ACC112 (cell line): Measurements from ENCODE around the gene TSPEAR.

ENCODE experiments used
- H2AFZ ChIP-seq: fragments of 200-600 bp; sonication (generic); one replicate; pipeline ENCODE4 v1.6.0; 2017; ENCODE audit warnings: antibody characterized with exemption, low read length; ENCODE audit not compliant: unreplicated experiment
- H3K27ac ChIP-seq: fragments of 200-600 bp; sonication (generic); 2 replicates; pipeline ENCODE4 v1.5.1; 2014; ENCODE audit warnings: low read depth, mild to moderate bottlenecking, antibody characterized with exemption, low read length, moderate library complexity
- H3K27me3 ChIP-seq: fragments of 200-600 bp; sonication (generic); 2 replicates; pipeline ENCODE4 v1.6.1; 2014; ENCODE audit warnings: mild to moderate bottlenecking, antibody characterized with exemption, low read length, moderate library complexity, mixed read lengths; ENCODE audit not compliant: insufficient read depth
- H3K36me3 ChIP-seq: fragments of 200-600 bp; sonication (generic); 2 replicates; pipeline ENCODE4 v1.6.1; 2016; ENCODE audit warnings: mild to moderate bottlenecking, antibody characterized with exemption, low read length, moderate library complexity, mixed read lengths; ENCODE audit not compliant: insufficient read depth
- H3K4me1 ChIP-seq: fragments of 200-600 bp; sonication (generic); one replicate; pipeline ENCODE4 v1.6.1; 2016; ENCODE audit warnings: low read length, mixed read lengths; ENCODE audit not compliant: insufficient read depth, unreplicated experiment, control insufficient read depth
- H3K4me3 ChIP-seq: fragments of 200-600 bp; sonication (generic); 2 replicates; pipeline ENCODE4 v1.5.1; 2014; ENCODE audit warnings: mild to moderate bottlenecking, low read depth, low read length
- H3K79me2 ChIP-seq: fragments of 200-600 bp; sonication (generic); one replicate; pipeline ENCODE4 v1.6.0; 2016; ENCODE audit warnings: low read length; ENCODE audit not compliant: control insufficient read depth, unreplicated experiment, insufficient read depth

Gene TSPEAR

GRCh38 chr21:44462834-44463200 is 248.6 kb downstream of the TSPEAR start:
- Histone ChIP-seq H3K79me2 (no peaks in the 10 kb centered on the region), H3K4me3 (no peak overlapping the region), H3K27me3 (no peaks in the 10 kb centered on the region), H2AFZ (no peak overlapping the region), H3K27ac (no peak overlapping the region), H3K36me3 (no peaks in the 10 kb centered on the region), H3K4me1 (no peaks in the 10 kb centered on the region)

- Histone ChIP-seq H3K4me1 (no peaks in the 10 kb centered on the region), H3K27me3 (no peaks in the 10 kb centered on the region), H3K27ac (no peak overlapping the region), H2AFZ (no peak overlapping the region), H3K79me2 (no peaks in the 10 kb centered on the region), H3K4me3 (no peak overlapping the region), H3K36me3 (no peaks in the 10 kb centered on the region)
Observed at GRCh38 chr21:44462086-44462833, 249.1 kb downstream of the TSPEAR start.

- no peaks in the 10 kb centered on the region for H3K27me3 ChIP-seq
- no peaks in the 10 kb centered on the region for H3K79me2 ChIP-seq
- no peak overlapping the region for H3K27ac ChIP-seq
- H3K36me3 ChIP-seq, result no peaks in the 10 kb centered on the region
- H2AFZ ChIP-seq, result no peak overlapping the region
- H3K4me1 ChIP-seq, result no peaks in the 10 kb centered on the region
- no peak overlapping the region for H3K4me3 ChIP-seq
Observed at GRCh38 chr21:44461464-44462001, 249.8 kb downstream of the TSPEAR start.

DNA sequence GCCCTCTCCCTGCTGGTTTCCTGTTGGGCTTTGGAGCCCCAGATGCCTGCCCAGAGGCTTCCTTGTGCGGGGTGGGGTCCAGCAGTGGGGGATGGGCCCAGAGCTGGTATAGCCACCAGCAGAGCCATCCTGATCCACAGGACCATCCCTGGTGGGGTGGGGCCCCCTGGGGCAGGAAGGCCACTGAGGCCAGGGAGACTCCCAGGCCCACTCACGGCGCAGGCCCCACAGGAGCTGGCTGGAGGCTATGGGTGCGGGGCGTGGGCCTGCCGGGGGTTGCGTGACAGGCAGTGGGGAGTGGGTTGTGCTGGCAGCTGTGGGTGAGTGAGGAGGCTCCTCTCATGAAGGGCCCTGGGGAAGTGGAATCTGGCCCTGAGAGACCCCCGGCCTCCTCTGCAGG is 250.4 kb downstream of the TSPEAR start:
- H2AFZ ChIP-seq, result no peak overlapping the region
- H3K4me1 ChIP-seq, result no peaks in the 10 kb centered on the region
- no peak overlapping the region for H3K27ac ChIP-seq
- no peak overlapping the region for H3K4me3 ChIP-seq
- peaks cover 2% of the 10 kb centered on the region; the same call in 1 of the 2 replicates for H3K27me3 ChIP-seq
- no peaks in the 10 kb centered on the region for H3K36me3 ChIP-seq
- H3K79me2 ChIP-seq, result no peaks in the 10 kb centered on the region

DNA sequence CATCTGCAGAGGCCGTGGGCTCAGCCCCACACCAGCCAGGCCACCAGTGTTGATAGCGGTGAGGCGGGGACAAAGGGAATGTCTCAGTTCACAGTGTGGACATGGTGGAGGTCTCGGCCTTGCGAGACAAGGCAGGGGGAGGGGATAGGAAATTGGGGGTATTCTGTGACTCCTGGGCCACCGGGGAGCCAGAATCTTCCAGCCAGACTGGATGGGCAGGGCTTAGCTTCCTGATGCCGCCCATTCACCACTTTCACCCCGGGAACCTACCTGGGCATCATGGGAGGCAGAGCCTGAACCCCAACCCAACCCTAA is 251.0 kb downstream of the TSPEAR start:
- Histone ChIP-seq H3K79me2 (no peaks in the 10 kb centered on the region), H2AFZ (no peak overlapping the region), H3K27ac (no peak overlapping the region), H3K27me3 (peaks cover 5% of the 10 kb centered on the region; the same call in 1 of the 2 replicates), H3K4me3 (no peak overlapping the region), H3K4me1 (no peaks in the 10 kb centered on the region), H3K36me3 (no peaks in the 10 kb centered on the region)

- Histone ChIP-seq H2AFZ (no peak overlapping the region), H3K4me3 (no peak overlapping the region), H3K27ac (no peak overlapping the region), H3K79me2 (no peaks in the 10 kb centered on the region), H3K27me3 (peaks cover 5% of the 10 kb centered on the region; the same call in 1 of the 2 replicates), H3K4me1 (no peaks in the 10 kb centered on the region), H3K36me3 (no peaks in the 10 kb centered on the region)
Observed at GRCh38 chr21:44459712-44460440, 251.5 kb downstream of the TSPEAR start.

GRCh38 chr21:44458971-44459711 is 252.2 kb downstream of the TSPEAR start:
- no peak overlapping the region for H3K4me3 ChIP-seq
- H3K79me2 ChIP-seq, result no peaks in the 10 kb centered on the region
- H3K27ac ChIP-seq, result no peak overlapping the region
- no peaks in the 10 kb centered on the region for H3K4me1 ChIP-seq
- peaks cover 12% of the 10 kb centered on the region for H3K27me3 ChIP-seq
- no peak overlapping the region for H2AFZ ChIP-seq
- no peaks in the 10 kb centered on the region for H3K36me3 ChIP-seq

- H3K27ac ChIP-seq, result no peak overlapping the region
- H3K4me3 ChIP-seq, result no peak overlapping the region
- no peak overlapping the region for H2AFZ ChIP-seq
- H3K36me3 ChIP-seq, result no peaks in the 10 kb centered on the region
- no peaks in the 10 kb centered on the region for H3K79me2 ChIP-seq
- no peaks in the 10 kb centered on the region for H3K4me1 ChIP-seq
- peaks cover 19% of the 10 kb centered on the region for H3K27me3 ChIP-seq
Observed at GRCh38 chr21:44456915-44457736, 254.2 kb downstream of the TSPEAR start.

DNA sequence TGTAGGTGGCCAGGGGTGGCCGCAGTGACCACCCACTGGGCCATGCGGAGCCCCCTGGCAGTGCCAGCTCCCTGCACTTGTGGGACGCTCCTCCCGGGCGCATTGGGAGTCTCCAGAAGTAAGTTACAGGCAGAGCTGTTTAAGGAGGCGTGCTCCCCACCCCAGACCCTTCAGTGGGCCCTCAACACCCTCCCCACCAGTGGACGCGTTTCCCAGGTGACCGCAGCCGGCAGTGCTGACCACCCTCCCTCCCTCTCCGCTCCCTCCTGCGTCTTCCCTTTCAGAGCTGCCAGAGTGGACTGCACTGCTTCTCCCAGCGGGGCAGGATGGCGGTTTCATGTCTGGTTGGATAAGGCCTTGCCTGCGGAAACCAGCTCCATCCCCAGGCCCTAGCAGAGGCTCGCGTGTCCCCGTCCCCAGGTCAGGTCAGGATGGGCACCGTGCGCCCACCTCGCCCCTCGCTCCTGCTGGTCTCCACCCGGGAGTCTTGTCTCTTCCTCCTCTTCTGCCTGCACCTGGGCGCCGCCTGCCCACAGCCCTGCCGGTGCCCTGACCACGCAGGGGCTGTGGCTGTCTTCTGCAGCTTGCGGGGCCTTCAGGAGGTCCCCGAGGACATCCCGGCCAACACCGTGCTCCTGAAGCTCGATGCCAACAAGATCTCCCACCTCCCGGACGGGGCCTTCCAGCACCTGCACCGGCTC is 255.0 kb downstream of the TSPEAR start:
- H3K4me3 ChIP-seq, result peak overlapping the region; percentile 78
- H3K27me3 ChIP-seq, result peaks cover 23% of the 10 kb centered on the region
- H3K36me3 ChIP-seq, result no peaks in the 10 kb centered on the region
- no peak overlapping the region for H2AFZ ChIP-seq
- H3K27ac ChIP-seq, result no peak overlapping the region
- H3K79me2 ChIP-seq, result no peaks in the 10 kb centered on the region
- H3K4me1 ChIP-seq, result no peaks in the 10 kb centered on the region
